Measurements from ENCODE around the gene RIN2. TPM values are rescaled to one million over a fixed set of nuclear protein-coding genes. Genes with fewer than 3 reads are reported as not detected.

The RIN2 gene
- total RNA-seq, 2 experiments from 2014 or later = not detected

- H3K27ac Mint-ChIP-seq = no peak overlapping the region
- DNase-seq = no peak
- peaks cover 10% of the 10 kb centered on the region for H3K27me3 Mint-ChIP-seq (ENCODE audit: low read depth)
- CTCF ChIA-PET = interaction anchor here (1.0 to 2.3 kb wide), 3 partner anchors 12 to 213 kb away, joined by 4 to 14 read pairs (median 5); no protein-coding TSS in a partner anchor
- no peaks in the 10 kb centered on the region for H3K4me1 Mint-ChIP-seq (ENCODE audit: low read depth)
- peaks cover 2% of the 10 kb centered on the region for H3K9me3 Mint-ChIP-seq
- H3K4me3 Mint-ChIP-seq = no peak overlapping the region
- intact Hi-C loops (cut with micrococcal nuclease) = loop anchor here (1.0 to 5.0 kb wide), 3 partner anchors 42 to 210 kb away; no protein-coding TSS in a partner anchor
- H3K36me3 Mint-ChIP-seq (ENCODE audit: low read depth) = no peaks in the 10 kb centered on the region
Measured at GRCh38 chr20:19785173-19785982, 27.3 kb downstream of the RIN2 start.

- Mint-ChIP-seq H3K4me3 (no peak overlapping the region), H3K27me3 (ENCODE audit: low read depth) (peaks cover 10% of the 10 kb centered on the region), H3K4me1 (ENCODE audit: low read depth) (no peaks in the 10 kb centered on the region), H3K9me3 (peaks cover 2% of the 10 kb centered on the region), H3K36me3 (ENCODE audit: low read depth) (no peaks in the 10 kb centered on the region), H3K27ac (no peak overlapping the region)
- CTCF ChIA-PET = interaction anchor here (1.0 to 2.3 kb wide), 3 partner anchors 13 to 213 kb away, joined by 4 to 14 read pairs (median 5); no protein-coding TSS in a partner anchor
- intact Hi-C loops (cut with micrococcal nuclease) = loop anchor here (1.0 to 5.0 kb wide), 3 partner anchors 41 to 209 kb away; no protein-coding TSS in a partner anchor
- DNase-seq = no peak
Measured at GRCh38 chr20:19785983-19786285, 27.9 kb downstream of the RIN2 start.

GRCh38 chr20:19786311-19786710 lies 28.3 kb downstream of the RIN2 start:
- intact Hi-C loops (cut with micrococcal nuclease) = loop anchor here (5.0 kb wide), 2 partner anchors 41 to 94 kb away; no protein-coding TSS in a partner anchor
- H3K4me1 Mint-ChIP-seq (ENCODE audit: low read depth) = no peaks in the 10 kb centered on the region
- H3K27me3 Mint-ChIP-seq (ENCODE audit: low read depth) = peaks cover 10% of the 10 kb centered on the region
- no peak overlapping the region for H3K27ac Mint-ChIP-seq
- CTCF ChIA-PET = interaction anchor here (1.8 to 2.3 kb wide), 2 partner anchors 13 to 208 kb away, joined by 5 to 14 read pairs; no protein-coding TSS in a partner anchor
- no peak for DNase-seq
- H3K4me3 Mint-ChIP-seq = no peak overlapping the region
- H3K9me3 Mint-ChIP-seq = peaks cover 2% of the 10 kb centered on the region
- H3K36me3 Mint-ChIP-seq (ENCODE audit: low read depth) = no peaks in the 10 kb centered on the region

GRCh38 chr20:19787366-19787765 lies 29.3 kb downstream of the RIN2 start:
- CTCF ChIA-PET = interaction anchor here (0.6 to 2.3 kb wide), 2 partner anchors 10 to 207 kb away, joined by 3 to 14 read pairs; no protein-coding TSS in a partner anchor

GRCh38 chr20:19789009-19789408 lies 31.0 kb downstream of the RIN2 start:
- intact Hi-C loops (cut with micrococcal nuclease) = loop anchor here (5.0 kb wide), 2 partner anchors 38 to 97 kb away; no protein-coding TSS in a partner anchor
- H3K36me3 Mint-ChIP-seq (ENCODE audit: low read depth) = no peaks in the 10 kb centered on the region
- no peak for DNase-seq
- no peak overlapping the region for H3K4me3 Mint-ChIP-seq
- CTCF ChIA-PET = no interaction called here
- no peak overlapping the region for H3K27ac Mint-ChIP-seq
- no peaks in the 10 kb centered on the region for H3K4me1 Mint-ChIP-seq (ENCODE audit: low read depth)
- H3K9me3 Mint-ChIP-seq = peaks cover 2% of the 10 kb centered on the region
- peaks cover 10% of the 10 kb centered on the region for H3K27me3 Mint-ChIP-seq (ENCODE audit: low read depth)

More at GRCh38 chr20:19787366-19787765, 29.3 kb downstream of the RIN2 start:
- no peaks in the 10 kb centered on the region for H3K36me3 Mint-ChIP-seq (ENCODE audit: low read depth)
- H3K27me3 Mint-ChIP-seq (ENCODE audit: low read depth) = peaks cover 10% of the 10 kb centered on the region
- H3K4me3 Mint-ChIP-seq = no peak overlapping the region
- no peak for DNase-seq
- H3K4me1 Mint-ChIP-seq (ENCODE audit: low read depth) = no peaks in the 10 kb centered on the region
- H3K27ac Mint-ChIP-seq = no peak overlapping the region
- H3K9me3 Mint-ChIP-seq = peaks cover 2% of the 10 kb centered on the region
- intact Hi-C loops (cut with micrococcal nuclease) = loop anchor here (5.0 kb wide), 2 partner anchors 40 to 95 kb away; no protein-coding TSS in a partner anchor

- CTCF ChIA-PET = no interaction called here
- no peaks in the 10 kb centered on the region for H3K36me3 Mint-ChIP-seq (ENCODE audit: low read depth)
- intact Hi-C loops (cut with micrococcal nuclease) = loop anchor here (5.0 kb wide), 2 partner anchors 38 to 97 kb away; no protein-coding TSS in a partner anchor
Measured at GRCh38 chr20:19789446-19789845, 31.4 kb downstream of the RIN2 start.

GRCh38 chr20:19791887-19792286 lies 33.8 kb downstream of the RIN2 start:
- Mint-ChIP-seq H3K27ac (no peak overlapping the region), H3K27me3 (ENCODE audit: low read depth) (peaks cover 3% of the 10 kb centered on the region), H3K4me3 (no peak overlapping the region), H3K36me3 (ENCODE audit: low read depth) (no peaks in the 10 kb centered on the region), H3K9me3 (peaks cover 2% of the 10 kb centered on the region), H3K4me1 (ENCODE audit: low read depth) (no peaks in the 10 kb centered on the region)
- no peak for DNase-seq
- intact Hi-C loops (cut with micrococcal nuclease) = no loop called here
- CTCF ChIA-PET = no interaction called here

More at GRCh38 chr20:19789446-19789845, 31.4 kb downstream of the RIN2 start:
- Mint-ChIP-seq H3K27me3 (ENCODE audit: low read depth) (peaks cover 10% of the 10 kb centered on the region), H3K9me3 (peaks cover 2% of the 10 kb centered on the region), H3K4me1 (ENCODE audit: low read depth) (no peaks in the 10 kb centered on the region), H3K4me3 (no peak overlapping the region), H3K27ac (no peak overlapping the region)
- no peak for DNase-seq

- Mint-ChIP-seq H3K36me3 (ENCODE audit: low read depth) (no peaks in the 10 kb centered on the region), H3K4me3 (no peak overlapping the region), H3K27me3 (ENCODE audit: low read depth) (peaks cover 3% of the 10 kb centered on the region), H3K4me1 (ENCODE audit: low read depth) (no peaks in the 10 kb centered on the region), H3K27ac (no peak overlapping the region), H3K9me3 (no peaks in the 10 kb centered on the region)
- intact Hi-C loops (cut with micrococcal nuclease) = no loop called here
- CTCF ChIA-PET = no interaction called here
- DNase-seq = no peak
Measured at GRCh38 chr20:19793716-19794115, 35.7 kb downstream of the RIN2 start.

- intact Hi-C loops (cut with micrococcal nuclease) = no loop called here
- Mint-ChIP-seq H3K27me3 (ENCODE audit: low read depth) (peaks cover 3% of the 10 kb centered on the region), H3K27ac (no peak overlapping the region), H3K9me3 (no peaks in the 10 kb centered on the region), H3K4me1 (ENCODE audit: low read depth) (no peaks in the 10 kb centered on the region), H3K4me3 (no peak overlapping the region), H3K36me3 (ENCODE audit: low read depth) (no peaks in the 10 kb centered on the region)
- DNase-seq = no peak
- CTCF ChIA-PET = no interaction called here
Measured at GRCh38 chr20:19794941-19795340, 36.9 kb downstream of the RIN2 start.

- intact Hi-C loops (cut with micrococcal nuclease) = no loop called here
- no peaks in the 10 kb centered on the region for H3K36me3 Mint-ChIP-seq (ENCODE audit: low read depth)
- no peak overlapping the region for H3K27ac Mint-ChIP-seq
- H3K4me1 Mint-ChIP-seq (ENCODE audit: low read depth) = no peaks in the 10 kb centered on the region
- H3K4me3 Mint-ChIP-seq = no peak overlapping the region
- DNase-seq = no peak
- H3K27me3 Mint-ChIP-seq (ENCODE audit: low read depth) = peaks cover 3% of the 10 kb centered on the region
- H3K9me3 Mint-ChIP-seq = no peaks in the 10 kb centered on the region
- CTCF ChIA-PET = no interaction called here
Measured at GRCh38 chr20:19799325-19799724, 41.3 kb downstream of the RIN2 start.

- intact Hi-C loops (cut with micrococcal nuclease) = no loop called here
Measured at GRCh38 chr20:19802099-19802491, 44.0 kb downstream of the RIN2 start.

GRCh38 chr20:19802492-19803158 lies 44.6 kb downstream of the RIN2 start:
- intact Hi-C loops (cut with micrococcal nuclease) = no loop called here
- Mint-ChIP-seq H3K36me3 (ENCODE audit: low read depth) (no peaks in the 10 kb centered on the region), H3K9me3 (no peaks in the 10 kb centered on the region), H3K4me3 (no peak overlapping the region), H3K4me1 (ENCODE audit: low read depth) (no peaks in the 10 kb centered on the region), H3K27ac (no peak overlapping the region), H3K27me3 (ENCODE audit: low read depth) (no peaks in the 10 kb centered on the region)
- CTCF ChIA-PET = interaction anchor here (0.7 kb wide), 1 partner anchor 115 kb away, joined by 3 read pairs; no protein-coding TSS in a partner anchor
- no peak for DNase-seq

More at GRCh38 chr20:19802099-19802491, 44.0 kb downstream of the RIN2 start:
- Mint-ChIP-seq H3K27me3 (ENCODE audit: low read depth) (no peaks in the 10 kb centered on the region), H3K4me1 (ENCODE audit: low read depth) (no peaks in the 10 kb centered on the region), H3K36me3 (ENCODE audit: low read depth) (no peaks in the 10 kb centered on the region), H3K27ac (no peak overlapping the region), H3K9me3 (no peaks in the 10 kb centered on the region), H3K4me3 (no peak overlapping the region)
- CTCF ChIA-PET = interaction anchor here (0.7 kb wide), 1 partner anchor 114 kb away, joined by 3 read pairs; no protein-coding TSS in a partner anchor
- no peak for DNase-seq

Data from activated naive CD4-positive, alpha-beta T cell treated with anti-CD3 and anti-CD28 coated beads for 36 hours (primary cell).